GM19455 (cell line): ENCODE data around the gene KPNA3.
"Not testable (repeated sequence)": the region's sequence is repeated elsewhere in the genome, so short reads cannot be mapped to it uniquely, and the experiment has no call there.

ENCODE experiments used
- ATAC-seq: cut with Tn5 transposase; IDR thresholded peaks from one replicate; pipeline ENCODE4 v1.9.1; 2021; ENCODE audit not compliant: unreplicated experiment

Gene KPNA3

GRCh38 chr13:49792550-49793324 lies at the start of gene KPNA3:
Gene KPNA3, minus strand, starts transcription at chr13:49792682. Its CDS starts 176 bp downstream, at chr13:49792506.
- peak; percentile 89 for ATAC-seq

GRCh38 chr13:49841964-49842363 lies 49.5 kb upstream of the KPNA3 start:
- ATAC-seq, result no peak

GRCh38 chr13:49840675-49841074 lies 48.2 kb upstream of the KPNA3 start:
- no peak for ATAC-seq

GRCh38 chr13:49840266-49840665 lies 47.8 kb upstream of the KPNA3 start:
- ATAC-seq, result no peak

- ATAC-seq, result no peak
These were observed 46.5 kb upstream of the KPNA3 start for GRCh38 chr13:49838989-49839388.

GRCh38 chr13:49836516-49836915 lies 44.0 kb upstream of the KPNA3 start:
- no peak for ATAC-seq

- ATAC-seq, result no peak
These were observed 40.9 kb upstream of the KPNA3 start for GRCh38 chr13:49833402-49833801.

- no peak for ATAC-seq
These were observed 39.0 kb upstream of the KPNA3 start for GRCh38 chr13:49831455-49831854.

GRCh38 chr13:49830721-49831120 lies 38.2 kb upstream of the KPNA3 start:
- no peak for ATAC-seq

GRCh38 chr13:49829715-49830114 lies 37.2 kb upstream of the KPNA3 start:
- ATAC-seq, result no peak

GRCh38 chr13:49828453-49828852 lies 36.0 kb upstream of the KPNA3 start:
- no peak for ATAC-seq

- no peak for ATAC-seq
These were observed 35.4 kb upstream of the KPNA3 start for GRCh38 chr13:49827891-49828290.

- no peak for ATAC-seq
These were observed 34.9 kb upstream of the KPNA3 start for GRCh38 chr13:49827336-49827735.

GRCh38 chr13:49821216-49822009 lies 28.9 kb upstream of the KPNA3 start:
- no peak for ATAC-seq

- no peak for ATAC-seq
These were observed 28.2 kb upstream of the KPNA3 start for GRCh38 chr13:49820591-49821215.

GRCh38 chr13:49816047-49816446 lies 23.6 kb upstream of the KPNA3 start:
- not testable (repeated sequence) for ATAC-seq

GRCh38 chr13:49814551-49815270 lies 22.2 kb upstream of the KPNA3 start:
- no peak for ATAC-seq

GRCh38 chr13:49812812-49813211 lies 20.3 kb upstream of the KPNA3 start:
- no peak for ATAC-seq

- no peak for ATAC-seq
These were observed 19.0 kb upstream of the KPNA3 start for GRCh38 chr13:49811527-49811908.

- no peak for ATAC-seq
These were observed 18.4 kb upstream of the KPNA3 start for GRCh38 chr13:49810567-49811526.
